CD4-positive, alpha-beta T cell treated with Interleukin-4 for 4 hours (primary cell): Measurements from ENCODE around the gene IST1.
"Not testable (repeated sequence)": the region's sequence is repeated elsewhere in the genome, so short reads cannot be mapped to it uniquely, and the experiment has no call there.

ENCODE experiments used
- DNase-seq: peaks from one replicate; pipeline ENCODE4 v3.0.0-alpha.2; 2020

Gene IST1

DNA sequence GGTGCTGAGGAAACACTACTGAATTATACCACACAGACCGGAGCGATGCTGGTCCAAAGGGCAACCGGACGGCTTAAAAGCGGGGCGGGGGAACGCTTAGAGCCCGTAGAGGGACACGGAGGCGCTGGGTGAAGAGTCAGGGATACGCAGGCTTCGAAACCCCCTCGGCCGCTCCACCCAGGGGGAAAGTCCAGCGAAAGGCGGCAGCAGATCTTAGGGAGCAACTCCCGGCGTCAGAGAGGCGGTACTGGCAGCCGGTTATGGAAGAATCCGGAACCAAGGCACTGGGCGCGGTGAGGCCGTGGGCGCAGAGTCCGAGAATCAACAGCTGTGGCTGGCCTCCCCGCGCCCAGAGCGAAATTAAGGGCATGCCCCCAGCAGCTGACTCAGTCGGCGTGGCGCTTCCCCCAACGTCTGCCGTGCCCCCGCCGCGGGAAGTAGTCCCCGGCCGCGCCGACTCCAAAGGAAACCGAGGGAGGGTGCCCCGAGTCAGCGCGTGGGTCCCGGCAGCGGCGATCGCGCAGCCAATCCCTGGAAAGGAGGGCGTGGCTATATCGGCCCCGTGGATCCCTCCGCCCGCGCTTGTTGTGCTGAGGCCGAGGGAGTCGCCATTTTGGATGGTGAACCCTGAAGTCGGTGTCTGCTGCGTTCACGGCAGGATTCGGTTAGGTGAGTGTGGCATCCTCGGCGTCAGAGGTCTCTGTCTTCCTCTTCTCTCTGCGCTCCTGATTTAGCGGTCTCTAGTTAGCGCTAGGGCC lies at the start of gene IST1:
TSS of gene IST1 (plus strand) at position 611 of the 758 bp plus-strand sequence. CDS start 20,110 bp downstream, outside the sequence.
- peak; percentile 99 for DNase-seq

DNA sequence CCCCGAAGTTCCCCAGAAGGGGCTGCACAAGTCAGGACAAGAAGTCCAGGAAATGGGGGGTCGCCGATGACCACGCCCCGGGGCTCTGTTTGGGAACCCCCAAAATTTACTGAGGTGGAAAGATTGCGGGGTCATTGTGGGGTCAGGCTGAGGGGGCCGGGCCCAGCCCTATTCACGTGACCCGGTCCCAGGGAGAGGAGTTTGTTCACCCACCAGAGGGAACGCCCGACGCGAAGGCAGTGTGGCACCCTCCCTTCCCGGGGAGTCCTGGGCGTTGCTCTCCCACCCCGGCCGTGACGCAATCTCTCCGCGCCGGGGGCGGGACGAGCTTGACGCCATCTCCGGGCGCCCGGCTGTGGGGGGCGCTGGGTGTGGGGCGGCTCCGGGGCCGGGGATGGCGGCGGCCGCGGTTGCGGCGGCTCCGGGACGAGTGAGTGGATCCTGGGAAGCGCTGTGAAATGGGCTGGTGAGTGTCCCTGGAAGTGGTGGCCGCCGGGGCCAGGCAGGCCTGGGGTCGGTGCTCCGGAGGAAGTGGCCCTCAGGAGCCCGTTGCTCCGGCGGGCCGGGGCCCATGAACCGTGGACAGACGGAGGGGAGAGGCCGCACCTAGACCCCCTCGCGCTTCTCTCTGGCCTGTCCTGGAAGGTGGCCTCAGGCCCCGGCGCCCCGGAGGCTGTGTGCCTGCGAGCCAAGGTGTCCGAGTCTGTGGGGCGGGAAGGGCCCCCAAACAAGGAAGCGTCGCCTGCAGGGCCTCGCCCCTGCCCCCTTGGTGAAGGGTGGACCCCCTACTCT lies 49.5 kb upstream of the IST1 start, which contains the start of gene ATXN1L:
TSS of gene ATXN1L (plus strand) at position 338 of the 792 bp plus-strand sequence. CDS start 3,765 bp downstream, outside the sequence.
- DNase-seq, result peak; percentile 91

DNA sequence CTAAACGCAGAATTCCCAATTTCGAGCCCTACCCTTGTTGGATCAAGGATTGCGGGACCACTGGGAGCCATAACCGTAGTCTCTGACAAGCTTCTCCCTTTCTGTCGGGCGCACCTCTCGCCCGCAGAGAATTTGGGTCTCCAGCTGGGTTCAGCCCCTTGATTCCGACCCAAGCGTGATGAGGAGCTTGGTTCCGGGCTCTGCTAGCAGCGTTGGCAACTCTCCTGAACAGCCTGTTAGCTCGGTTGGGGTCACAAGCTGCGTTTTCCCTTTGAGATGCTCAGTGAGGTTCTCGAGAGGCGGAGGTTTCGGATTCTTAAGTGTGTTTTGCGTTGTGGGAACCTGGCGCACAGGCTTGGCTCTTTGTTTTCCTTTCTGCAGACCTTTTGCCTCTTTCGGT lies 48.9 kb upstream of the IST1 start:
- no peak for DNase-seq

DNA sequence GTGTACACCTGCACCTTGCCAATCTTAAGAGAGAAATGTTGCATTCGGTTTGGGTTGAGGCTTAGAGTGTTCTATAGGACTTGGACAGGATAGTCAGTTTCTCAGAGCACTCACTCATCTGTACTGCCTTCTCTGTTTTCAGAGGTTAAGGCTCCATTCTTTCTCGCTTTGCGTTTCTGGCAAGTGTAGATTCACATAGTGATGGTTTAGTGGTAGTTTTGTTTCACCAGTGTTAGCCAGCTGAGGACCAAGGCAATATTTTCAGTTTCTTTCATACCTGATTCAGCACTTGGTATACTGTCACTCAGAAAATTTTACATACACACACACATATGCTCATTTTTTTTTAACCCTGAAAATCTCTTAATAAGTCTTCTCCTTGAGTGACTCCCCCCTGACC lies 48.2 kb upstream of the IST1 start:
- DNase-seq, result no peak

DNA sequence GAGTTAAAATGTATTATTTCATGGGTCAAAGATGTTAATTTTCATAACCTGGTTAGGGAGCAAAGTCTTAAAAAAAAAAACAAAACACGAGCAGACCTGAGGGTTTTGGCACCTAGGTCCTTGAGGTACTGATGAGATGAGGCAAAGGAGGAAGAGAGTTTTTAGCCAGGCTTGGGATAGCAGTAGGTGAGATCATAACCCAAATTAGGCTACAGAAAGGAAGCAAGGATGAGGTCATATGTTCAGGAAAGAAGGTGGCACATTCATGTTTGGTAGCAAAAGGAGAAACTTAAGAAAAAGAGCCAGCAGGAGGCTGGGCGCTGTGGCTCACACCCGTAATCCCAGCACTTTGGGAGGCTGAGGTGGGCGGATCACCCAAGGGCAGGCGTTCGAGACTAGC lies 46.7 kb upstream of the IST1 start:
- no peak for DNase-seq

DNA sequence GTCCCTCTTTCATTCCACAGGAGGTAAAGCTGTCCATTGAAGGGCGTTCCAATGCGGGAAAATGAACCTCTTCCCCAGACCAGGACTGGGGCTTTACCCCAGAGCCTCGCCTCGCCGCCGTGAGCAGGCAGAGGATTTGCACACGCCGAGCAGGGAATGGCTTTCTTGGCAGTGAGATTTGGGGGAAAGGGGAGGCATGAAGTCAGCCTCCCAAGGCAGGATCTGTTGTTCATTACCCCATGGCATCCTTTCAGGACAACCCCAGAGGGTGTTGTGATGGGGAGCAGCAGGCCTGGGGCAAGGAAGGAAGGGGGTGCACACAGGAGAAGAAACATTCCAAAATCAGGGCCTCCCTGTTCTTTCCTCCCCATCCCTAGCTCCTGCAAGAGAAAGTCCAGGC lies 43.6 kb upstream of the IST1 start:
- no peak for DNase-seq

DNA sequence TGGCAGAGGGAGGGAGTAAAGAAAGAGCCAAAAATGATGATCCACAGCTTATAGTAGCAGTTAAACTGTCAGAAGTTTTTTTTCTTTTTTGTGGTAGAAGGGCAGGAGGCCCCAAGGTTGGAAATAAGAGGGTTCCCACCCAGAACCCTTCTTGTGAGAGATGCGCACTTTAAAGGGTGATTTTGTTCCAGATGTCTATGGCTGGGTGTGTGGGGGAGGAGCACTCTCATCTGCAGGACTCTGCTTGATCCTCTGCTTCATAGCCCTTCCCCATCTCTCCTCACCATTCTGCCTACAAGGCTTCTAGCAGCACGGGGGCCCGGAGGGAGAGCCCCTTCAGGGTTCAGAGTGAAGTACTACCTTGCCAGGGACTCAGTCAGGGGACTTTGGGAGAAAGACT lies 43.2 kb upstream of the IST1 start:
- DNase-seq, result no peak

DNA sequence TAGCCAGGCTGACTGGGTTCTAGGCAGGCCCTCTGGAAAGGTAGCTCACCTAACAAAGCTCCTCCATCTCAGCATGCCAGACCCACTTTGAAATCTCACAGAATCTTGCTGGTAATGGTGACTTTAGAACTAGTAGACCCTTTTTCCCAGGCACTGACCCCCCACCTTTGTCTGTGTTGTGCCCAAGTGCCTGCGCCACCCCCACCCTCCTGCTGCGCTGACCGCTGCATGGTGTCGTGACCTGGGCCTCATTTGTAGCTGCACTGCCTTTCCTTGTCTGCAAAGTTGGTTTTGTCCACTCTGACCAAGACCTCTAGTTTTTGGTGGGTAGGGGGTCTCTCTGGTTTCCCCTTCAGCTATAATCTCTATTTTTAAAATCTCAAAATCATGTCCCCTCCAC lies 42.8 kb upstream of the IST1 start:
- DNase-seq, result no peak

DNA sequence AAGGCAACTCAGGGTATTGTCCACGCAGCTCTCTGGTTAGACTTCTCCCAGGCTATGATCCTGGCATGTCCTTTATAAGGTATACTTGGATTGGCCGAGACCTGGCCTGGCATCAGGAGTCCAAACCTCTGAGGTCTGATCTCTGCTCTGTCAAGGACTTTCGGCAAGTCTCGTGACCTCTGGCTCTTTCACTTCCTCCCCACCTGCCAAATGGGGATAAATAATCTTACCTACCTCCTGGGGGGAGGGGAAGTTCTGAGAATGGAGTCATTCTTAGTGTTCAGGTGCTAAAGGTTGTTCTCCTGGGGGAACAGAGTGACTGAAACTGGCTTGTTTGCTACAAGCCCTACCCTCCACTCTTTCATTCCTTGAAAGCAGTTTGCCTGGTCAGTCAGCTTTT lies 41.9 kb upstream of the IST1 start:
- no peak for DNase-seq

DNA sequence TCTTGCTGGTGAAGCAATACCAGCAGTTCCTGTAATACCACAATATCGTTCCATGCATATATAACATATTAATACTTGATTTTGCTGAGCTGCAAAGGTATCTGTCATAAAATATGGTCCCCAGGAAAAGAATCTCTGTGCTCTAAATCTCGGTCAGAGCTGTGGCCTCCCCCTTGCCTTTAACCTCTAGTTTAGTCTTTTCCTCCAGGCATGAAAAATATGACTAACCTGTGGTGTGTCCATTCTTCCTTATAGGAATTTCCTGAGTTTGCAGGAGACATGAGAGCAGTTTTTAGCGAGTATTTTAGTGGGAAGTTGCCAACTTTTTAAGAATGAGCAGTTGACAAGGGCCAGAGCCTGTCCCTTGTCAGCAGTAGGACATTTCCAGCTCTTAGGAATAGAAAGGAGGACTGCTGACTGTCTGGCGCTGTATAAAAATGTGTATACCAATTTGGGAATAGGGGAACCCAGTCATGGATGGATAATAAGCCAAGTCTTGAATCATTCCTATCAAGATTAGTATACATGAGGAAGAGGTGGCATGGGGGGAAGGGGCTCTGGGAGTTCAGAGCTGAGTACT lies 40.9 kb upstream of the IST1 start:
- no peak for DNase-seq

DNA sequence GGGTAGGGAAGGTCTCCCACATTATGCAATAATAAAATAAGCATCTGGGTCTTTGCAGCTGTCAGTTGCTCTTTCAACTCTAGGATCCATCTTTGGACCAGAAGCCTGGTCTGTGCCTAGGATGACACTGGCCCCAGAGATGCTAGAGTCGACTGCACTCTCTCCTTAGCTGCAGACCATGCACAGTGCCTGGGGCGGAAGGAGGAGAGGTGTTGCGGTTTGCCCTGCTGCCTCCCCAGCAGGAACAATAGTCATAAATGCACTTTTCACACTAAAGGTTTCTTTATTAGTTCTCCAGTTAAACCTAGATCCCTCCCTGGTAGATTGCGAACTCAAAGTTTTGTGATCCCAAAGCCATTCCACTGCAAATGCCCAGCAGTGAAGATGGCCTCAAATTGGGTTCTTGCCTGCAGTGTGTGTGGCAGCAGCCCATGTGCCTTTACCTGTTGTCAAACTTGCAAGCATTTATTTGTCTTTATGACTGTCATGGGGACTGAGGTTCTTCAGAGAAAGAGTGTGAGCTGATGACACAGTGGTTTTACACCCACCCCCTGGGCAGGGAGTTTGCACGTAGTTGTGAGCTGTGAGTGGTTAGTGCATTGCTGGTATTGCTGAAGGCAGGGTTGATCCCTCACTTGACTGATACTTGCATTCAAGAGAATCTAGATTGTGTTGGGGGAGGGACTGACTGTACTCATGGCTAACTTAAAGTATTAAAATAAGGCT lies 39.2 kb upstream of the IST1 start:
- peak; percentile 60 for DNase-seq

DNA sequence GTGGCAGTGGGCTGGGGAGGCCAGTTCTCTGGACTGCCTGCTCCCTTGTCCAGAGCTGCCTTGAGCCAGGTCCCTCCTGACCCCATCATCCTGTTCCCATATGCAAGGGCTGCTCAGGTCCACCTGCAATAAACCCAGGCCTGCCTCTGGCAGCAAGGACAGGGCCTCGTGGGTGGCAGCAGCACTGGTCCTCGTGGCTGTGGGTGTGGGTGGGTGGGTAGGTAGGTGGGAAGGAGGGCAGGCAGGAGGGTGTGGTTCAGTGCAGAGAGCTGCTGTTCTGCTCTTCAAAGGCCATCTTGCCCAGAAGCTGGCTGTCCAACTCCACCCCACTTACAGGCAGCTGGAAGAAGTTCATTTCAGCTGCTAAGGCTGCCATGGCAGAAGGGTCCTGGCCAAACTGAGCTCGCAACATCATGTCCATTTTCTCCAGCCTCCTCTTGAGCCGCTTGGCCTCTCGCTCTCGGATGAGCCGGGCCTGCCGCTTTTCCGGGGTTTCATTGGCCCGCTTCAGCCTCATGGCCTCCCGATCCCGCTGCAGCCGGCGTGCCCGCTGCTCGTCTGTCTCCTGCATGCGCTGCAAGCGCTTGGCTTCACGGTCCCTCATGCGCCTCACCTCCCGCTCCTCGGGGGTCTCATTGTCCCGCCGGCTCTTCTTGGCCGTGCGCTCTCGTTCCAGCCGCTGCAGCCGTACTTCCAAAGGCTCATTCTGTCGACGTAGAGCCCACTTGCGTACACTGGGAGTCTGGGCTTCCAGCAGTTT lies 35.4 kb upstream of the IST1 start:
- no peak for DNase-seq

DNA sequence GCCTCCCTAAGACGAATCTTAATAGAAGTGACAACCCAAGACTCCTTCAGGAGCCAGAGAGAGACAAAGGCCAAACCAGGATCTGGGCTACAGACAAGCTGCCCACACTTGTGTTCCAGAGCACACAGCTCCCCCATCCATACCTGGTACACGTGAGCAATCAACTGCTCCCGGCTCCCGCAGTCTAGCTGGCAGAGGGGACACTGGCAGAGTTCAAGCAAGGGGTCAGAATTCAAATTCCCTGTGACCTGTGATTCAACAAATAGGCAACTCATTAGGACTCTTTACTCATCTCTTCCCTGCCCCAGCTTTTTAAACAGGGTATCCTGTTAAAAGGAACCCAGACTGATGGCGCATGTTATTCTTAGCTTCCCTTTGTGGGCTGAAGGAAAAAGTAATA lies 31.3 kb upstream of the IST1 start:
- DNase-seq, result no peak

DNA sequence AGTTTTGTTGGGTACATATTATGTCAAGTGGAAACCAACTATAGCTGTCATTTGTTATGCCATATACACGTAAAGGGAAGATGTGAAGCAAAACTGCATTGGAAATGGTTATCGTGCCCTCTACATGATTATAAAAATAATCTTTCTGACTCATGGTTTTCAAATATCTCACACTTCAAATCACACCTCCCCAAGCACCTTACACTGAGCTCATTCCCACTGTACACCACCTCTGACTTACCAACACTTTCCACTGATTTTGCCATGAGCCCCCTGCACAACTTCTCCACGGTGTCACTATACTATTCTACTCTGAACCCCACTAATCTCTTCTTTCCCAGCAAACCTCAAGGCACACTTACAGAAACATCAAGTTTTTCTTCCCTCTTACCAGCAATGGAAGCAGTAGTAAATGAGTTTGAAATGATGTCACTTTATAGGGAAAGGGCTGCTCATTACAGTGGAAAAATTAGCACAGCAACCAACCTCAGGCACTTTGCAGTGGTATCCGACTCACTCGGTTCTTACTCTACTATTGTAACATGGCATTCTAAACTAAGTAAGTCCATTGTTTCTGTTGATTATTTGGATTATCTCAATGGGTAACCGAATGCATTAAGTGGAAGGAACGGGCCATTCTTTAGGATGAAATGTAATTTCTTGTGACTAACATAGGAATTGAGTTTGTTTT lies 30.0 kb upstream of the IST1 start:
- no peak for DNase-seq

DNA sequence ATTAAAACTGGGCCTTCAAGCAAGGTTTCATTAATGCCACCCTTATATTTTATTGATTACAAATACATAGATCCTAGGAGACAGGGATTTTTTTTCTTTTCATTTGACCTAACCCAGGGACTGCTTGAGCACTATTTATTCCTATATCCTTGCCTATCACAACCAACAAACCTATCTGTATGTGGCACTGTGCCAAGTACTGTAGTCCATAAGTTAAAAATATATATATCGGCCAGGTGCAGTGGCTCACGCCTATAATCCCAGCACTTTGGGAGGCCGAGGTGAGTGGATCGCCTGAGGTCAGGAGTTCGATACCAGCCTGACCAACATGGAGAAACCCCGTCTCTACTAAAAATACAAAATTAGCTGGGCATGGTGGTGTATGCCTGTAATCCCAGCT lies 28.2 kb upstream of the IST1 start:
- not testable (repeated sequence) for DNase-seq

DNA sequence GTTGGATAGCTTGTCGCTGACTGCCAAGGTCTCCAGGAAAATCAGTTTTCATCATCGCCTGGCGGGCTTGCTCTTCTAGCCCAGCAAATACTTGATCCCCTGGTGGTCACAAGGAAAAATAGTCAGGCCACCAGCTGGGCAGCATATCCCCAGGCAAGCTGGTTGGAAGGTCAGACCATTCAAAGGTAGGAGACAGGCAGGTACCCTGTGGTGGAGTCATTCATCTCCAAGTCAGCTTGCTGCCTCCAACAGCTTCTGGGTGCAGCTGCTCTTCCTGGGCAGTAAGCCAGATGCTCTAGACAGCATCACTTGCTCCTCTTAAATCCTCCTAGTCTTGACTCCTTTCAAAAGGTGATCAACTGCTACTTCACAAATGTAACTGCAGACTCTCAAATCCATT lies 27.4 kb upstream of the IST1 start:
- DNase-seq, result no peak

DNA sequence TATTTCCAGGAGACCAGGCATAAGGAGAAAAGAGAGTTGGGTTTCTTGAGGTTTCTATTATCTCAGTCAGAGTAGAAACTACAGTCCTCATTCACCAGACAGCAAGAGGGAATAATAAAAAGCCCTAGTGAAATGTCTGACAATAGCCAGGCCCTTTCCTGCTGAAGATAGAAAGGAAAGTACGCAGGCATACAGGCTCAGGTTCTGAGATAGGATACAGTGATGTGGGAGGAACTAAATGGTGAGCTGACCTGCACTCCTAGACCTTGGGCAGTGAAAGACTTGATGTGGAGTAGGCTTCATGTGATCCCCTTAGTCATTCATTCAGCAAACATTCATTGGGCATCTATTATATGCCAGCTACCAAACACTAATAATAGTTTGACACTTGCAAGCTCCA lies 26.2 kb upstream of the IST1 start:
- DNase-seq, result no peak

DNA sequence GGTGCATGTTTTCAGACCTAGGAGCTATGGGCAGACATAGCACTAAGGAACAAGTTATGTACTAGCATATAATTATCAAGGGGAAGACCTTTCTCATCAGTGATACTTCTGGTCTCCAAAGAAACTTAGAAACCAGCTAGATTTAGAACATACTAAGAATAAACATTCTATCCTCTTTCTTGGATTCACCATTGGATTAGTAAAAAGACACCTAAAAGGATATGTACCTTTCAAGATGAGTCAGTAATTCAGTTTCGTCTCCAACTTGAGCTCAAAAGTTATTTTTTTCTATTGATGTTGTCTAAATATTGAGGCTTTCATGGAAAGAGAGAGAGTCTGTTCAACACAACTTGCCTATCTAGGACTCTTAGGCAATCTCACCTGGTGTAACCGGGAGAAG lies 24.5 kb upstream of the IST1 start:
- no peak for DNase-seq

DNA sequence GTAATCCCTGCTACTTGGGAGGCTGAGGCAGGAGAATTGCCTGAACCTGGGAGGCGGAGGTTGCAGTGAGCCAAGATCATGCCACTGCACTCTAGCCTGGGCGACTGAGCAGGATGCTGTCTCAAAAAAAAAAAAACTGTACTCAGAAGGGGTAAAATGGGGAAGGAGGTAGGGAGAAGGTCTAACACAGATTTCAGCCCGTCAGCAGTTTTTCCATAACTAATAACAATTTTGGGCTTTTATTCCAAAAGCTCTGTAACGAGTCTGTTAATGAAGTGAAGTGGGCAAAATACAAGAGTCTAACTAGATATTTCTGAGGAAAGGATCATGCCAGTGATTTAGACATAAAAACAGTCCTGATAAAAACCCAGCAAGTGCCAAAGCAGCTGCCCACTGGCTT lies 22.1 kb upstream of the IST1 start:
- no peak for DNase-seq

DNA sequence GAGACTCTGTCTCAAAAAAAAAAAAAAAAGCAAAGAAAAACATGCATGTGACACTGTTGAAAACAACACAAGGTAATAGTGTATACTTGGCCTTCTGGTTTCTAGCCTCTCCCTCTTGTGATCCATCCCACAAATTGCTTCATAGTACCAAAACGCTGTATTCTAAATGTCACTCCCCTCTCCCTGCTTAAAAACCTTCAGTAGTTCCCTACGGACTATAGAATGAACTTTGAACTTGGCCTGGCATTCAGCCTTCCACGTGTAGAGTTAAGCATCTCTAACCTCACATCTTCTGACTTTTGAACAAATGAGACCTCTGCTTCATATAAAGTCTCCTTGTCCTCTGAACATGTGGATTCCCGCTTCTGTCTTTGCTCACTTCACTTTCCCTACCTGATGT lies 16.4 kb upstream of the IST1 start:
- DNase-seq, result no peak

DNA sequence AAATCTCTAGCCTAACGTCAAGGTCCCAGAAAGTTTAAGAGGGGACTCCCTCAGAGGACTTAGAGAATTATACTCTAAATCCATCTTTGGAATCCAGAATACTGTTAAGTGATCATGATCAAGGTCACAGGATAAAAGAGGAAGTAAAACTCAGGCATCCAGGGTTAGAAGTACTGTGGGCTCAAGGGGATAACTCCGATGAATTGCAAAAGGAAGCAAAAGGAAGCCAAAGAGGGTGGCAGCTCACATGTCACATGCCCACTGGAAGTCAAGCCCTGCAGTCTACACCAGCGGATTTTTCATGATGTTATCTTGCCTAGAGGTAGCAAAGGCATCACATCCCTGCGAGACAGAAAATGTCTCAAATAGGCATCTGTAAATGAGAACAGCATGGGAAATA lies 15.2 kb upstream of the IST1 start:
- no peak for DNase-seq
